HG03159 (cell line): Measurements from ENCODE around the gene ANKRD35.
"Not testable (repeated sequence)": the region's sequence is repeated elsewhere in the genome, so short reads cannot be mapped to it uniquely, and the experiment has no call there.

Experiments used
- ATAC-seq: cut with Tn5 transposase; IDR thresholded peaks from one replicate; pipeline ENCODE4 v1.9.1; 2021; ENCODE audit warnings: mild to moderate bottlenecking, moderate library complexity; ENCODE audit not compliant: unreplicated experiment

ANKRD35 gene

DNA sequence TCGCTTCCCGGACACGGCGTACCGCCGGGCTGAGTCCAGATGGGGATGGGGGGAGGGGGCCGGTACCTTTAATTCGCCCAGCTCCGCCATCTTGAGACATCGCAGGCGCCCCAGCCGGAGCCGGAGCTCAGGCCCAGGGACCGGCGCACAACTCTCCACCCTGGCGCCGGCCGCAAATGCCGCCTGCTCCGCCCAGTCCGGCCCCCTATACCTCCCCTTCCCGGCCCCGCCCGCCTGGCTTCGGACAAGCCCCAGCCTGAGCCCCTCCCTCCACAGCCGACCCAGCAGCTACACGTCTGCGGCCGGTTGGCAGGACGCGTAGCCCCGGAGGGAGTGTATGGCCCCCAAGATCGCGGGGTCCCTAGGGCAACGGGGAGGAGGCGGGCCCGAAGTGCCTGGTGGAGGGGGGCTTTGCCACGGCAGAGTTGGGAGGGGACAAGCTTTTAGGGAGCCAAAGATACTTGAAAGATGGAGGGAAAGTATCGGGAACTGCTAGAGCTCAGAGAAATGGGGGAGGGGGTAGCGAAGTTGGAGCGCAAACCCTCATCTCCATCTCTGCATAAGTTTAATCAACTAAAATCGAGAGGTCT, 26.7 kb downstream of the ANKRD35 start, which contains the start of gene PIAS3:
TSS of gene PIAS3 (minus strand) at position 181 of the 590 bp plus-strand sequence. CDS start at position 90, 91 bp downstream.
- ATAC-seq: peak; percentile 81

DNA sequence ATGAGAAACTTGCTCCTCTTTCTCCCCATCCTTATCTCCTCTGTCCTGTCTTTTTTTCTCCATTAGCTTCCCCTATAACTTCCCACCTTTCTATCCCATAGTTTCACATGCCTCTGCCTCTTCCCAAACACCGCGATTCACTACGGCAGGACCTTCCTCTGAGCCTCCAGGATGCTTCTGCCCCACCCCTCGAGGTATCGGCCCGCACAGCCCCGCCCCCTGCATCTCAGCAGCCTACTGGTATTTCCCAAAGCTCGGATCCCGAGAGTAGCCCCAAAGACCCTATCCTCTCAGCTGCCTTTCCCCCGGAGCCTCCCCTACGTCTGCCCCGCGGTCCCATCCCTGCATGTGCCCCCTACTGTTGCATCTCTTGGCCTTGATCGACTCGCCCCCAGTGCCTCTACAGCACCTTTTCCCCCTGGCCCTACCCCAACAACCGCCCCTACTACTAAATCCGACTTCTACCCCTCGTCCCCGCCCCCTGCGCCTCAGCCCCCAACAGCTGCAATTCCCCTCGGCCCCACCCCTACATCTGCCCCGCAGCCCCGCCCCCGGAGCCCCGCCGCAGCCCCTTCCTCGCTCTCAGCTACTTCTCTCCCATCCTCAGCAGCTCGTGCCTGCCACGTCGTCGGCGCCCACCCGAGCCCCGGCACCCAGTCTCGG, 27.3 kb downstream of the ANKRD35 start:
- peak; percentile 26 for ATAC-seq

DNA sequence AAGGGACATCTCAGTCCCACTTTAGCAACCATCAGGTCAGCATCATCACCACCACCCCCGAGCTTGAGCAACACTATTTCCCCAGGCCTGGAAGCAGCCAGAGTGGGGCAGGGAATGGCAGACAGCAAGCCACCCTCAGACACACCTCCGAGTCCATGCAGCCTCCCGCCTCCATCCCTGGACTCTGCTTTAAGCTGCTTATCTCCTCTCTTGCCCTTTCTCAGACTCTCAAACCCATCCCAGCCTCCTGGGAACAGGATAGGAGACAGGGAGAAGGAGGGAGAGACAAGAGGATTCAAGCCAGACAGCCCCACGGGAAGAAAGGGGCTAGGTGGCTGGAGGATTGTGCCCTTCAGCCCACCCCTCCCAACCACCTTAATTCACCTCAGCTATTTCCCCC, 28.5 kb downstream of the ANKRD35 start:
- no peak for ATAC-seq

DNA sequence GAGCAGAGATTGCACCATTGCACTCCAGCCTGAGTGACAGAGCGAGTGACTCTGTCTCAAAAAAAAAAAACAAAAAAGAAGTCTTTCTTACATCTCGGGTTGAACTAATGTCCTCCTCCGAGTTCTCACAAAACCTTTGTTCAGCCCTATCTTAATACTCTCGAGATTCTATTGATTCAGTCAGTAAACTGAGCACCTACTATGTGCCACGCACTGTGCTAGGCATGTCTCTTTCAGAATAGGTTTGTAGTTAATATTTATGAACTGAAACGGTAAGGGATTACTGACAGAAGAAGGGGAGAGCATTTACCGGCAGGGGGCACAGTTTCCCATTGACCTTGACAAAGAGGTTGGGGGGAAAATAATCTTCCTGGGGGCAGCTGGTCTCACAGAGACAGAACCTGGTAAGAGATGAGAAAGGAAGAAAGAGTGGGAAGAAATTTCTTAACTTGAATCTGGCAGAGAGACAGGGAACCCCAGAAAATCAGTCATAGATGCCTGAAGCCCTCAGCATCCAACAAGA, 30.2 kb downstream of the ANKRD35 start:
- no peak for ATAC-seq

DNA sequence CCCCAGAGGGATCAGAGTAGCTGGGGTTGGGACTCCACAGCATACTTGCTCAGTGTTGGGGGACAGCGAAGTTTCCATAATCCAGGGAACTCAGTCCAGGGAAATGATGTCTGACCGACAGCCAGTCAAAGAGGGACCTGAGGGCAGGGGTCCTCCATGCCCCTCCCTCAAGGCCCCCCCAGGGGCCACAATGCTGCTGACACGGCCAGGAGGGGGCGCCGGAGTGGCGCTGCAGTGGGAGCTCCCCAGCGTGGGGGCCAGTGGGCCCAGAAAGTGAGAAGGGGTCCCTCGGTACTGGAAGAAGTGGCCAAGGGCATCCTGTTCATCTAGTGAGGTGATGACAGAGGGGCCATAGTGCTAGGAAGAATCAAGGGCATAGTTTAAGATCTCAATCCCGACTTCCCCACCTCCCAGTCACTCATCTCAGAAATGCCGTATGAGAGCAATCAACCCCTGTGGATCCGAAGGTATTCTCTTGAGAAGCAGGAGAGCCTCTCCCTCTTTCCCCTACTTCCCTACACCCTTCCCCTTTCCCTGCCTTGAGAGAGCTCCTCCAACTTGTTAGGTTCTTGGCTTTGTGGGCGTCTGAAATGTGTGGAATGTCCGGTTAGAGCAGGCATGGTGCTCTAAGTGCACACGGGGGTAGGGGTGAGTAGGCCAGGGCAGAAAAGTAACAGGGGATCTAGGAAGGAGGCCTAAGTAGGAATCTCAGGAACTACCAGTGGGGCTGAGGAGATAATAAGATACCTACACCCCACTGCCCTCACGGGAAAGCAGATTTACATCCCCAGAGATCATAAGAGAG, 36.1 kb downstream of the ANKRD35 start:
- no peak for ATAC-seq

DNA sequence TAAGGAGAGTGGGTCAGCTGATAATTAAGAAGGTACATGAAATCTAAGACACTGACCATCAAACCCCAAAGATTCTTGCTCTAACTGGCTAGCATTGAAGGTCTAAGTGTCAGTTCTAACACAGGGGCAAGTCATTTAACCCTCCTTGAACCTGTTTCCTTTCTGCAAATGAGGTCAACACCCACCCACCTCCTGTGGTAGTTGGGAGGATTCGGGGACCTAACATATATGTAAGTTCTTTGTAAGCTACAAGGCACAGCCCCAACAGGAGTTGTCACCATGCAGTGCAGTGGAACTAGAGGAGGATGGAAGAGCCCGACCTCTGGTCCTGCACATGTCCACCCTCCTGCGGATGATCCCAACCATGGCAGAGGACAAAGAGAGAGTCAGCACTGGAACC, 37.8 kb downstream of the ANKRD35 start:
- ATAC-seq: no peak

DNA sequence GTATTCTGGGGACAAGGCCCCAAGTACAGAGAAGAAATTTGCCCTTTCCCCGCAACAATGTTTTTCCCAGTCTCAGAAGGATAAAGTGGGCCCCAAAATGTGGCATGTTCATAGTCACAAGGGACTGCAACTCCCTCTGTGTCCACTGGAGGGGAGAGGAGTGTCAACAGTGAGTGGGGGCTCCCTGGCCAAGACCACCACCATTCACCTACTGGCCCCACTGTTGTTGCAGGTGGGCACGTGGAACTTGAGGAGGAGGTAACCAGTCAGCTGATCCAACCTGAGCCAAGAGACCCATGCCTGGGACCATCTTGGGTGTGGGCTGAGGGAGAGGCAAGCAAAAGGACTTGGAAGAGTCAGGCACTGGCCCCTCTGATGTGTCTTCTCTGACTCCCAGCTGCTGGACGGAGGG, 39.5 kb downstream of the ANKRD35 start:
- ATAC-seq: no peak

DNA sequence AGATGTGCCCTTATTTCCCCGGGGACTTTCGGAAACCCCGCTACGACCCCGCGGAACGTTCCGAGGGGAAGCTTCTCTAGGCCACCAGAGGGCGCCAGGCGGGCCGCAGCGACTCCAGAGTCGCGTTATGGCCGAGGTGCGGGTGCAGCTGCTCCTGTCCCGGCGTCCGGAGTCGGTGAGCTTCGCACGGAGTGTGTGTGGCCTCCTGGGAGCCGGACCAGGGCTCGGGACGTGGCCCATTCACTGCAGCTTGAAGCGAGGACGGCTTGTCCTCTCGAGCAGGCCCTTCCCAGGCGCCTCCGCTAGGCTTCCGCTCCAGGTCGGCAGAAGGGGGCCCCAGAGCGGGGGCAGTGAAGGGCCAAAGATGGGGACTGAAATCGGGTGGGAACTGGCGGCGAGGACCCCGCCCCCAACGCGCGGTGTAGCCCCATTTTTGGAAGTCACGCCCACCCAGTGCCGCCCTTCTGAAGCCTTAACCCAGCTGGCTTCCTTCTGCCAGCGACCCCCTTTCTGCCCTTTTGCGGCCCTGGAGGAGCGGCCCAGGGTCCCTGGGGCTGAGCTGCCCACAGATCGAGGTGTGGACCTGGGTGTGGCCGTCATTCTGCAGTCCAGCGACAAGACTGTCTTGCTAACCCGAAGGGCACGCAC, 40.0 kb downstream of the ANKRD35 start, which contains the start of gene NUDT17:
TSS of gene NUDT17 (plus strand) at position 117 of the 648 bp plus-strand sequence. CDS start at position 128, 11 bp downstream.
- ATAC-seq: peak; percentile 58

DNA sequence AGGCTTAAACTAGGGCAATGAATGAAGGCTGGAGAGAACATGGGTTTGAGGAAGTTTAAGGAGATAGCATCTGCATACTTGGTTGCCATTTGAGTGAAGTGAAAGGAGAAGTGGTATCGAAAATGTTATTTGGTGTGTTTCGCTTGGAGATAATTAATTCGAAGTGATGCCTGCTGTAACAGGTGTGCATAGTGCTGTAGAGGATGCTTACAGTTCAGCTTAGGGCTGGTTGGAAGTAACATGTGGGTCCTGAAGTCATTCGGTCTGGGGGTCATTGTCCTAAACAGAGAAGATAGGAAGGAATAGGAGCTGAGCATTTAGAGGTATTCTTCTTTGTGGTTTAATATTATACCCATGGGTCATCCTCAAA, 40.5 kb downstream of the ANKRD35 start:
- ATAC-seq: peak; percentile 83

DNA sequence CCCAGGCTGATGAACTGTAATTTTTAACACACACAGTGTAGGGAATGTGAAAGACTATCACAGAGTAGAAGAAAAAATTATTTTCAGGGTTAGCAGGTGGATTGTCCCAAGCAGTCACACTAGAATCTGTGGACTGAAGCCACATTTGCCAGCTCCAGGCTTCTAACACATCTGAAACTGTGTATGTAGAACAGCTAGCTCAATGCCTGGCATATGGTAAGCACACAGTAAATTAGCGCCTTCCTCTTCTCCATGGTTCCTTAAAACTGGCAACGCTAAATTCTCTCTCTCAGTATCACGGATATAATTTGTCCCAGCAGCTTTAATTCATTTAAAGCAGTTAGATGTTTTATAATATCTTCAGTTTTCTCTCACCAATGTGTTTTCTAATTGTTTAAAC, 42.6 kb downstream of the ANKRD35 start:
- no peak for ATAC-seq

DNA sequence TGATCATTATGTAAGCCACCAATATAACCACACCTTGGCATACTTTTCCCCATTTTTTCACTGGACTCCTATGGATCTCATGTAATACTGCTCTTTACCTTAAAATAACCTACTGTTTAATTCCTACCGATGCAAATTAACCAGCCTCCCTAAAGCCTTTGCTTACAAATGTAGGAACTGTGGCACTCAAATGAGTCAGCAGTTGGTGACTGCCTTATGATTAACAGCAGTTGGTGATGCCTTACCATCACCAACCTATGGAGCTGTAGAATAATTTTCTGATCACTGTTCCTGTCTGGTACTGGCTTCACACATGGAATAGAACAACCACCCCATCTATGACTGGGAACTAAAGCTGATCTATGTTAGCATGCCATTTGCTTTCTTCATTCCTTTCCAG, 48.0 kb downstream of the ANKRD35 start:
- ATAC-seq: no peak

DNA sequence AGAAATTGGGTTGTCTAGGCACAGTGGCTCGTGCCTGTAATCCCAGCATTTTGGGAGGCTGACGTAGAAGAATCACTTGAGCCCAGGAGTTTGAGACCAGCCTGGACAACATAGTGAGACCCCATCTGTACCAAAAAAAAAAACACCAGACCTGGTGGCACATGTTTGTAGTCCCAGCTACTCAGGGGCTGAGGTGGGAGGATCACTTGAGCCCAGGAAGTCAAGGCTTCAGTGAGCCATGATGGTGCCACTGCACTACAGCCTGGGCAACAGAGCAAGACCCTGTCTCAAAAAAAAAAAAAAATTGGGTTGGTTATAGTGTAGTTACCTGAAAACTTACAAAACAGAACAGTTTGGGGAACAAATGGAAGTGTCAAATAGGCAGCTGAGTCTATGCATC, 54.9 kb downstream of the ANKRD35 start:
- ATAC-seq: not testable (repeated sequence)

DNA sequence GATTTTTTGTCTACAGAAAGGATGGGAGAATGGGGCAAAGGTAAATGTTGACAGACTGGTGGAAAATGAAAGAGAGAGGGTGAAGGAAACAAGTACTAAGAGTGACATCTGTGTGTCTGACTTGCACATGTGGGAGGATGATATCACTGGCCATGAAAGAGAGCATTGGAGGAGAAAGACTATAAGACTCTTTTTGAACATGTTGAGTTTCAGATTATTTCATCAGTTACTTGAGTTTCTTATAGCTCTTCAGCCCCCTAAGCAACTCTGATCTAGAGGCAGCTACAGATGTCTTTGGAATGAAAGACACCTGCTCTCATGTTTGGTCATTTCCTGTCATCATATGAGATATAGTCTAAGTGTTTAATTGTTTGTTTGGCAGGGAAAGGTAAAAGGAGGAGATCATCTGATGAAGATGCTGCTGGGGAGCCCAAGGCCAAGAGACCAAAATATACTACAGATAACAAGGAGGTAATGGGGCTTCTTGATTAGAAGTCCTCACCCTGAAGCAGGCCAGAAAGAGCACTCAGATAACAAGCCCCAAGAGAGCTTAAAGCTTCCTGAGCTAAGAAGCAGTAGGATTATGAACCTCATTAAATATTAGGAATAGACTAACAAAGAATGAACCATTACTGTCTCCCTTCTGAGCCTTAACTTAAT, 57.2 kb downstream of the ANKRD35 start:
- ATAC-seq: no peak

DNA sequence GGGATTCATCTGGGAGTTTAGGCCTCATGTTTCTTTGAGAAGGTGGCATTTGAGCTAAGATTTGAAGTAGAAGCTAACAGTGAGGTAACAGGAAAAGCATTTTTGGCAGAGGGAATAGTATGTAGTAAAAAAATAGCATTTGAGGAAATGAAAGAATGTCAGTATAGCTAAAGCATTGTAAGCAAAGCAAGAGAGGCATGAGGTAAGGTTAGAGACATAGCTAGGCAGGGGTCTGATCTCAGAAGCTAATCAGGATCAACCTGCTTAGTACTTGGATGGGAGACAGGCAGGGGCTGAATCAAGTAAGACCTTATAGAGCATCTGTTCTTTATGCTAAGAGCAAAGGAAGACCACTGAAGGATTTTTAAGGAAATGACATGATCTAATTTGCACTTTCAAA, 57.7 kb downstream of the ANKRD35 start:
- no peak for ATAC-seq

DNA sequence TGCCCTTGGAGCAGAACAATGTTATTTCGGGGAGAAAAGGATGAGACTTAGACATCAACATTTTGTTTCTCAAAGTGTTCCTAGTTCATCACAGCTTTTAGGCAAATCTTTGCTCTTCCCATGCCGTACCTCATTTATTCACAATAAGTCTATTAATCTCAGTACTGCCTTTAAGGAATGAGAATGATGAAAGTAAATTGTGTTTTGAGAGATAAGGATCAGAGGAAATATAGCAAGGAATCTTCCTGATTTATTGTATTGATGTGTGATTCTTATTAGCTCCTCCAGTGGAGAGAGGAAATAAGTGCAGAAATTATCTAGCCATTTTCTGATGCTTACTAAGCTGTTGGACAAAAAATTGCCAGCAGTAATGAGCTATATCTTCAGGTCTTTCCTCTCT, 59.6 kb downstream of the ANKRD35 start:
- ATAC-seq: no peak

DNA sequence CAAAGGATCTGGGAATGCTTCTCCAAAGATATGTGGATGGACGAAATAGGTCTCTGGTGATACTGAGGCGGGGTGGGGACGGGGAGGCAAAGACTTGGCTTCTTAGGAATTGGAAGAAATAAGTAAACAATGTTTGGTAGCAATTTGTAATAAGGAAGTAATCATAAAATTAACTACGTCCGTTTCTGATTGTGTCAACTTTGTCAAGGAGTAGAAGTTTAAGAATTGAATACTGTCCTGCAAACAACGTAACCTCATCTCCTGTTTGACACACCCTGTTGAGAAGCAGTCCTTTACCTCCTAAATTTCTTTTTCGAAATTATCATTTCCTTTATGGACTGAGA, 61.2 kb downstream of the ANKRD35 start:
- no peak for ATAC-seq

DNA sequence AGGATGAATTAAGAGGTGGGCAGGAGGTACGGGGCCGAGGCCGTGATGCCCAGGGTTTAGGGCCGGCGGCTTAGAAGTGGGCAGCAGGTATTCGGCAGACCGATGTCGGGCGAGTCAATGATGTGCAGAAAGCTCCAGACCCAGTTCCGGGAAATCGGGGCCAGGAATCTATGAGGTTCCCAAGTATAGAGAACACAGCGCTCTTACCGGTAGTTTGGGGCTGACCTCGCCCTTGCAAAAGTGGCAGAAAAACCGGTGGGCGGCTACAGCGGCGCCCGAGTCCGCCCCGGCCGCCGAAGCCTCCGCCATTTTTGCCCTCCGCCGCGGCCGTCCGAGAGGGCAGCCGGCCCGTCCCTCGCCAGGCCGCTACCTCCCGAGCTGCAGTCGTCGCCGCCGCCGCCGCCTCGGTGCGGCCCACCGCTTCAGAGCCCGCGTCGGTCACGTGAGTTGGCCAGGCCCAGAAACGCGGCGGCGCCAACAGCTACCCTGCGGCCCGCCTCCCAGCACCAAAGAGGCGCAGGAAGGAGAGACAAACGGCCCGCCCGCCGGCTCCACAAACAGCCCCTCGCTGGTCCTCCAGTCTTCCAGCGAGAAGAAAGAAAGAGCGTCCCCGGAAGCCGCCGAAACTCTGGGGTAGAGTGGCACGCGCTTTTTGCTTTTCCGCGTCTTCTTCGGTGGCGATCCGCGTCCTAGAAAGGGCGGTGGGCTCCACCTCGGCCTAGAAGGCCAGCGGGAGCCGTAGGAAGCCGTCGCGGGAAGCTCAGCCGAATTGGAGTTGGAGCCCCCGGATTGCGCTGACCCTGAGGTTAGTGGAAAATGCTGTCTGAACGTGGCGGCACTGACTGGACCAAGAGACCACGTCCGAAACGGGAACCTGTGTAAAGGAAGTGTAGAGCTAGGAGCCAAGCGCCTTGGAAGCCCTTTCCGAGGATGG, 61.8 kb downstream of the ANKRD35 start, which contains the start of the genes POLR3C and RNF115:
TSS of gene POLR3C (plus strand) at position 636 of the 934 bp plus-strand sequence. CDS start 1,577 bp downstream, outside the sequence.
TSS of gene RNF115 (minus strand) at position 531 of the 934 bp plus-strand sequence. CDS start at position 309, 222 bp downstream.
- peak; percentile 80 for ATAC-seq

DNA sequence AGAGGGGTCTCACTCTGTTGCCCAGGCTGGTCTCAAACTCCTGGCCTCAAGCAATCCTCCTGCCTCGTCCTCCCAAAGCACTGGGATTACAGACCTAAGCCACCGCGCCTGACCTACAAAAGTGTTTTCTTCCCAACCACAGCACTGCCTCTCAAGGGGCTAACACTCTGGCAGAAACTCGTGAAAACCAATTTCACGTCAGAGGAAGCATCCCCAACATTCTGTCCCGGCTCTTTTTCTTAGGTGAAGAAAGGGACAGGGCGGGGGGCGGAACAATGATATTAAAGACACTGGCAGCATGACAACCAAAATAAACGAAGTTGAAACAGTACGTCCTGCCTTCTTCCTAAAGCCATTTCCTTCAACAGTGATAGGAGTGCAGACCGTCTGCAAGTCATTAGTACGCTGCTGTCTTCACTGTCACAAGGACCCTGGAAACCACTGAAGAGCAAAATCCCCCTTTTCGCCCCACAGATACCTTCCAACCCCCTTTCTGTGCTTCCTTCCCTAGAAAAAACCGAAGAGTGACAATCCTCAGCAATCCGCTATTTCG, 62.8 kb downstream of the ANKRD35 start:
- ATAC-seq: not testable (repeated sequence)

DNA sequence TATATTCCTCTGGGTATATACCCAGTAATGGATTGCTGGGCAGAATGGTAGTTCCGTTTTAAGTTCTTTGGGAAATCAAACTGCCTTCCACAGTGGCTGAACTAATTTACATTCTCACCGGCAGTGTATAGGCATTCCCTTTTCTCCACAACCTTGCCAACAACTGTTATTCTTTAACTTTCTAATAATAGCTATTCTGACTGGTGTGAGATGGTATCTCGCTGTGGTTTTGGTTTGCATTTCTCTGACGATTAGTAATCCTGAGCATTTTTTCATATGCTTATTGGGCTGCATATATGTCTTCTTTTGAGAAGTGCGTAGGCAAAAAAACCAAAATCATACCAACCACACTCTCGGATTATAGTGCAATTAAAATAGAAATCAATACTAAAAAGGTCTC, 67.6 kb downstream of the ANKRD35 start:
- not testable (repeated sequence) for ATAC-seq
